PC-3 (cell line): ENCODE data around the gene FEN1.

ENCODE experiments used
- EZH2 ChIP-seq: fragments of 300-600 bp; sonication (generic); IDR thresholded peaks from one replicate; pipeline ENCODE4 v1.6.1; 2017; ENCODE audit warnings: antibody characterized with exemption, mild to moderate bottlenecking, low read length; ENCODE audit not compliant: unreplicated experiment
- EZH2phosphoT487 ChIP-seq: fragments of 300-600 bp; sonication (generic); IDR thresholded peaks from 2 replicates; pipeline ENCODE4 v1.6.1; 2018; ENCODE audit warnings: mild to moderate bottlenecking, antibody characterized with exemption, low read length, borderline replicate concordance
- TF ChIP-seq, protein P1 (sequence below): fragments of 300-600 bp; sonication (generic); conservative IDR thresholded peaks from 2 replicates; pipeline ENCODE4 v1.5.1; 2017; ENCODE audit warnings: antibody characterized with exemption, low read depth, mild to moderate bottlenecking, low read length

DNA sequence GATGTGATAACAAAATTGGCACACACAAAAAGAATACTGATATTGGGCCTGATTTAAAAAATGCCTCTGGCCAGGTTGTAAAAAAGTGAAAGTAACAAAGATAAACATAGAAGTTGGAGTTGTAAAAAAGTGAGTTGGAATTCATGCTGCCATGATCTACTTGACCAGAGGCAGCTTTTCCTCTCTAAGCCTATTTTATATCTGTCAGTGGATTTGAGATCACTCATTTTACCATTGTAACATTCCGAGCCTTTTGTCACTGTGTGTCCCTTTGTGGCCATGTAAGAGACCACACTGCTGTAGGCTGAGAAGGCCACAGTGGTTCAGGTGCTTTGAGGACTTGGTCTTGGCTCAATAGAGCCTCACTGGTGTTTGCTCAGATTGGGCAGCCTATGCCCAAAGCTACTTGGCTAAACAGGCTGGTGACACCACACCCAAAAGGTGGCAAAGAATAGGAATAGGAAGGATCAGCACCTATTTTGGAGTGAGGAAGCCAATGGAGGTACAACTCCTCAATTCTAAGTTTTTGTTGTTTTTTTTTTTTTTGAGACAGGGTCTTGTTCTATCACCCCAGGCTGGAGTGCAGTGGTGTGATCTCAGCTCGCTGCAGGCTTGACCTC lies 7.1 kb downstream of the FEN1 start:
- TF ChIP-seq, protein P1, sequence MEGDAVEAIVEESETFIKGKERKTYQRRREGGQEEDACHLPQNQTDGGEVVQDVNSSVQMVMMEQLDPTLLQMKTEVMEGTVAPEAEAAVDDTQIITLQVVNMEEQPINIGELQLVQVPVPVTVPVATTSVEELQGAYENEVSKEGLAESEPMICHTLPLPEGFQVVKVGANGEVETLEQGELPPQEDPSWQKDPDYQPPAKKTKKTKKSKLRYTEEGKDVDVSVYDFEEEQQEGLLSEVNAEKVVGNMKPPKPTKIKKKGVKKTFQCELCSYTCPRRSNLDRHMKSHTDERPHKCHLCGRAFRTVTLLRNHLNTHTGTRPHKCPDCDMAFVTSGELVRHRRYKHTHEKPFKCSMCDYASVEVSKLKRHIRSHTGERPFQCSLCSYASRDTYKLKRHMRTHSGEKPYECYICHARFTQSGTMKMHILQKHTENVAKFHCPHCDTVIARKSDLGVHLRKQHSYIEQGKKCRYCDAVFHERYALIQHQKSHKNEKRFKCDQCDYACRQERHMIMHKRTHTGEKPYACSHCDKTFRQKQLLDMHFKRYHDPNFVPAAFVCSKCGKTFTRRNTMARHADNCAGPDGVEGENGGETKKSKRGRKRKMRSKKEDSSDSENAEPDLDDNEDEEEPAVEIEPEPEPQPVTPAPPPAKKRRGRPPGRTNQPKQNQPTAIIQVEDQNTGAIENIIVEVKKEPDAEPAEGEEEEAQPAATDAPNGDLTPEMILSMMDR: no peak
- no peak for TF ChIP-seq EZH2phosphoT487
- no peak for TF ChIP-seq EZH2
